Measurements from ENCODE around the gene SATL1.
"Not testable (repeated sequence)": the region's sequence is repeated elsewhere in the genome, so short reads cannot be mapped to it uniquely, and the experiment has no call there.

Gene SATL1, protein sequence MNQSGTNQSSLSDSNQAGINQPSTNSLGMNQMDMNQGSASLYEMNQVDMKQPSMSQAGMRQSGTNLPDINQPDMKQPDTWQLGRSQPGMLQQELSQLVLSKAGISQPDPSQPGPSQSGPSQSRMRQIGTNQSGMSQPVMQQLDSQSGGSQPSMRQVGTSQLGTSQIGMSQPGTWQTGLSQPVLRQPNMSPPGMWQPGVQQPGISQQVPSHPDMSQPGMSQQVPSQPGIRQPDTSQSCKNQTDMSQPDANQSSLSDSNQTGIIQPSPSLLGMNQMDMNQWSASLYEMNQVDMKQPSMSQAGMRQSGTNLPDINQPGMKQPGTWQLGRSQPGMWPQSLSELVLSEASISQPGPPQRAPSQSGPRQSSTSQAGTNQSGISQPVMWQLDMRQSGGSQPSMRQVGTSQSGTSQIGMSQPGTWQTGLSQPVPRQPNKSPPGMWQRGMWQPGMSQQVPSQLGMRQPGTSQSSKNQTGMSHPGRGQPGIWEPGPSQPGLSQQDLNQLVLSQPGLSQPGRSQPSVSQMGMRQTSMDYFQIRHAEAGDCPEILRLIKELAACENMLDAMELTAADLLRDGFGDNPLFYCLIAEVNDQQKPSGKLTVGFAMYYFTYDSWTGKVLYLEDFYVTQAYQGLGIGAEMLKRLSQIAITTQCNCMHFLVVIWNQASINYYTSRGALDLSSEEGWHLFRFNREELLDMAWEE

DNA sequence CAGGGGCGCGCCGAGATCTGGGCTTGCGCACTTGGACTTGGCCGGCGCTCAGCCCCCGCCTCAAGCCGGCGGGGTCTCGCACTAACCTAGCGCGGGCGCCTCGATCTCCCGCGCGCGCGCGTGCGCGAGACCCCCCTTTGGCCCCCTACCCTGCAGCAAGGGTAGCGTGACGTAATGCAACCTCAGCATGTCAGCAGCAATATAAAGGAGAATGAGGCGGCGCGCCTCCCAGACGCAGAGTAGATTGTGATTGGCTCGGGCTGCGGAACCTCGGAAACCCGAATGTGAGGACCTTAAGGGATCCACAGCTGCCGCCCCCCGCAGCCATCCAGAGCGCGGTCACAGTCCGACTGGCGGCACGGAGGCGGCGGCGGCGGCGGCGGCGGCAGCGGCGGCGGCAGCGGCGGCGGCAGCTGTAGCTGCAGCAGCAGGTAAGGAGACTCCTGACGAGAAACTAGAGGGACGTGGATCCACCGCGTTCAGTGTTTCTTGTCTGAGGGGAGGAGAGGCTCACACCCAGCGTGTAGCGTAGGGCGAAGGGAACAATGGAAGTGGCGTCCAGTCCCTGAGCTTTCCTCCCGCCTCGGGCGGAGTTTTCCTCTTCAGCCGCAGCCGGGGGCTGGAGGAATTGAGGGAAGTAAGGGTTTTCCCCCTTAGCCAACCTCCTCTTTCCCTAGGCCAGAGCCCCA is at the start of gene SATL1, which contains the start of gene ZNF711:
TSS of gene SATL1 (minus strand) at position 19 of the 689 bp plus-strand sequence. CDS start 134,811 bp downstream, outside the sequence.
TSS of gene ZNF711 (plus strand) at position 231 of the 689 bp plus-strand sequence. CDS start 3,582 bp downstream, outside the sequence.
- no peak for DNase-seq (ENCODE audit: low read depth in 1 of 2, low spot score in 1 of 2)

DNA sequence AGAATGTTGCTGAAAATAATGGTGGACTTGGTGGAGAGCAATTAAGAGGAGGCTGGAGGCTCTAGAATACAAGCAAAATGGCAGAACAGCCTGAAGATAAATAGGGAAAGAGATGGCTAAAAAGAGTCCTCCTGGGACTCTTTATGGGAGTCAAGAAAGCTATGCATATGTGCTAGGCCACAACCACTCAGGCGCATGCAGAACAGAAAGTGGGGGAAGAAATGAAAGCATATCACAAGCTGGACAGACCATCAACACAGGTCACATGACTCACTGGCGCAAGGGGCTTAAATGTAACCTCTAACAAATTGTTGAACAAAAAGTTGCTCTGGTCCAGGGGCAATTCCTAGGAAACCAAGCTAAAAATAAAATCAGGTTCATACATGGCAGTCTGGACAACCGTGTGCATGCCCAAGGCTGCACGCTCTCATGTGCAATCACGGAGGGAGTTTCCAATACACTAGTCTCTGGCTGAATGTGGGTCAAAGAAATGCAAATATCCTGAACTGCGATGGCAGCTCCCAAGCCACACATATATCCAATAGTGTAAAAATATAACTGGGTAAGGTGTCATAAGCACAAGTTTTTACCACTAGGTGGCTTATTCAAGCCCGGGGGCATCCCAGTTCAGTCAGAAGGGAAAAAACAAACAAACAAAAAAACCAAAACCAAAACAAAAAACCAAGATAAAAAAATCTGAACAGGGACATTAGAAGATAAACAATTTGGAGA is 45.6 kb upstream of the SATL1 start:
- DNase-seq (ENCODE audit: low read depth in 1 of 2, low spot score in 1 of 2): no peak

DNA sequence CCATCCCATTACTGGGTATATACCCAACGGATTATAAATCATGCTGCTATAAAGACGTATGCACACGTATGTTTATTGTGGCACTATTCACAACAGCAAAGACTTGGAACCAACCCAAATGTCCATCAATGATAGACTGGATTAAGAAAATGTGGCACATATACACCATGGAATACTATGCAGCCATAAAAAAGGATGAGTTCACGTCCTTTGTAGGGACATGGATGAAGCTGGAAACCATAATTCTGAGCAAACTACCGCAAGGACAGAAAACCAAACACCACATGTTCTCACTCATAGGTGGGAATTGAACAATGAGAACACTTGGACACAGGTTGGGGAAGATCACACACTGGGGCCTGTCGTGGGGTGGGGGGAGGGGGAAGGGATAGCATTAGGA is 41.7 kb upstream of the SATL1 start:
- not testable (repeated sequence) for DNase-seq (ENCODE audit: low read depth in 1 of 2, low spot score in 1 of 2)

DNA sequence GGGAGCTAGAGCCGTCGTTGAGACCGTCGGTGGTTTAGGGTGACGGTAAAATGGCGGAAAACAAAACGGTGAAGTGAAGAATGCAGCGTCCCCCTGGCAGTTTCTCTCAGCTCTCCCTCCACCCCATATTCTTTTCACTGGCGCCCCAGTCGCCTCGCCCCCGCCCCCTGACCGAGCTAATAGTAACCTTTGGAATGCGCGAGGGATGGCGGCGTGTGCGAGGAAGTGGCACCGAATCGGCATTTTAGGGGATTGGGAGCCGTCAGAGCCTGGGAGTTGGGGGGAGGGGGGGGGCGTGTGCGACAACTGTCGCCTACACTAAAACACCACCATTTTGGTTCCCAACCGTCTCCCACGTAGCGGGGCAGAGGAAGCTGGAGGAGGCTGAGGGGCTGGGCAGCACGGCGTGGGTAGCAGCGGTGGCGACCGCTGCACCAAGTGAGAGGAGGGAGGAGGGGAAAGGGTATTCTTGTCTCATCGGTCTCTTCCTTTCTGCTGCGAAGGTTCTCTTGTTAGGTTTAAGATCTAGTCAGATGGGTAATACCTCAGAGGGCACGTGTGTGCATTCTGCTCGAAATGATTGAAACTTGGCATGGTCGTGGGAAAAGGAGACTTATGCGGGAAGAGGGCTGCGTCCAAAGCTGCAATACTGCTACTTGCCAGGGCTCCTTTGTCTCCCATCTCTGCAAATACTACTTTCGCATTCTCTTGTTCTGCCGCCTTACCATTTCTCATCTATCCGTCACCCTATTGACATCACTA is 1.1 kb upstream of the SATL1 start:
- no peak for DNase-seq (ENCODE audit: low read depth in 1 of 2, low spot score in 1 of 2)

DNA sequence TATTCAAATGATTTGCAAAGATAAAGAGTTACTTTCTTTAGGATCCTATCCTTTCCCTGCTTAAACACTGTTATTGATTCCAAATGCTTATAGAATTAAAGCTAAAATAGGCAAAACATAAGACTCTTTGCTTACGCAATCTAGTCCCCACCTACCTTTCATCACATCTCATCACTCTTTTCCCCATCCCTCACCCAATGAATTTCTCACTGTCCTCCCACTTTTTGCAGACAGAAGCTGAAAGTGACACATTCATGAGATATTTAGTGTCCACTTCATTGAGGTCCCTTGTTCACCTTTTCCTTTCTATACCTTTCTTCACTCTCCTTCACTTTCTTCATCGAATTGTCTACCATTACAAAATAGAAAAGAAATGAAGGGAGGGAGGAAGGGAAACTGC is 424 bp downstream of the SATL1 start:
- no peak for DNase-seq (ENCODE audit: low read depth in 1 of 2, low spot score in 1 of 2)

DNA sequence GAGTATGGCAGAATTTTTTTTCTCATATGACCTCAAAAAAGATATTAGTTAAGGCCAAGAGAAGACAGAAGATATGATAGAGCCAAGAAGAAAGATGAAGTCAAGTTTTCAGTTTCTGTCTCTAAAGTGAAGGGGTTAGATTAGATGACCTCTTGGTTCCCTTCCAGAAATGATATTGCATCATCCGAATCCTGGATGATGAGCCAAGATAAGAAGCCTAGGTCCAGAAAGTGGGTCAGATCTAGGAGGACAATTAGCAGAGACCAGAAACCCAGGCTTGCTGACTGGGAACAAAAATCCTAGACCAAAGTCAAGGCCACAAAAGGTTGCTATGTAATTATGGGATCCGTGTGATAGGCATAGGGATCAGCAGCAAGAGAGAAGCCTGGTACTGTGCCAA is 20.2 kb downstream of the SATL1 start:
- DNase-seq (ENCODE audit: low read depth in 1 of 2, low spot score in 1 of 2): no peak

DNA sequence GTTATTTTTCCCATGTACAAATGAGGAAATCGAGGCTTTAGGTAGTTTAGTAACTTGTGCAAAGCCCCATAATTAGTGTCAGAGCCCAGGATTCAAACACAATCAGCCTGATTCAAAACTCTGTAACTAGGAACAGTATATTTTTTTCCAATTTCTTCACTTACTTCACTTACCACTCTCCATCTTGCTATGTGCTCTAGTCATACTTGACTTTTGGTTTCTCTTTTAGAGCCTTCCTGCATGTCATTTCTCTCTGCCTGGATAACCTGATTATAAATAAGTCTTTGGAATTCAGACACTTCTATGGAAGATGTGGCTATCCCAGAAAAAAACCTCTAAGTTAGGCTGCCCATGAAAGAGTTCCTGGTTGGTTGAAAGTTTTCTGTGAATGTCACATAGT is 22.2 kb downstream of the SATL1 start:
- no peak for DNase-seq (ENCODE audit: low read depth in 1 of 2, low spot score in 1 of 2)

DNA sequence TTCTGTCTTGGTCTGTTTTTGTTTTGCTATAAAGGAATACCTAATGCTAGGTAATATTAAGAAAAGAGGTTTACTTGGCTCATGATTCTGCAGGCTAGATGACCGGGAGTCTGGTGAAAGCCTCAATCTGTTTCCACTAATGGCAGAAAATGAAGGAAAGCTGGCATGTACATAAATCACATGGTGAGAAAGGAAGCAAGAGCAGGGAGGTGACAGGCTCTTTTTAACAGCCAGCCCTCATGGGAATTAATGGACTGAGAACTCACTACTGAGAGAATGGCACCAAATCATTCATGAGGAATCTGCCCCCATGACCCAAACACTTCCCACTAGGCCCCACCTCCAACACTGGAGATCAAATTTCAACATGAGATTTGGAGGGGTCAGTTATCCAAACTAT is 27.6 kb downstream of the SATL1 start:
- DNase-seq (ENCODE audit: low read depth in 1 of 2, low spot score in 1 of 2): no peak

DNA sequence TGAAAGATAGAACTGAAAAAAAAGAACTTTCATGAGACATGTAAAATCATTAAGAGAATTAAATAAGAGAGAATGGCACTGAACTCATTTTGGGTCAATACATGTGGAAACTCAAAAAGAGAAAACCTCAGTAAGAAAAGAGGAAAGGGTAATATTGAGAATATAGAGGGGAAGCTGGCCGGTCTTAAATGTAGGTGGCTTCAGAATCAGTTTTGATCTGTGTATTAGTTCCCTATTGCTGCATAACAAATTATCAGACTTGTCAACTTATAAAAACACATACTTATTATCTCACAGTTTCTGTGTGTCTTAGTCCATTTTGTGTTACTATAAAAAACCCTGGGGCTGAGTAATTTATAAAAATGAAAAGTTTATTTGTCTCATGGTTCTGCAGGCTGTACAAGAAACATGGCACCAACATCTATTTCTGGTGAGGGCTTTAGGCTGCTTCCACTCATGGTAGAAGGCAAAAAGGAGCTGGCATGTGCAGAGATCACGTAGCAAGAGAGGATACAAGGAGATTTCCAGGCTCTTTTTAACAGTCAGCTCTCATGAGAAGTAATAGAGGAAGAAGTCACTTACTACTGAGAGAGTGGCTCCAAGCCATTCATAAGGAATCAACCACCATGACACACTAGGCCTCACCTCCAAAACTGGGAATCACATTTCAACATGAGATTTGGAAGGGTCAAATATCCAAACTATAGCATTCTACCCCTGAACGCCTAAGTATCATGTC is 29.6 kb downstream of the SATL1 start:
- DNase-seq (ENCODE audit: low read depth in 1 of 2, low spot score in 1 of 2): no peak

DNA sequence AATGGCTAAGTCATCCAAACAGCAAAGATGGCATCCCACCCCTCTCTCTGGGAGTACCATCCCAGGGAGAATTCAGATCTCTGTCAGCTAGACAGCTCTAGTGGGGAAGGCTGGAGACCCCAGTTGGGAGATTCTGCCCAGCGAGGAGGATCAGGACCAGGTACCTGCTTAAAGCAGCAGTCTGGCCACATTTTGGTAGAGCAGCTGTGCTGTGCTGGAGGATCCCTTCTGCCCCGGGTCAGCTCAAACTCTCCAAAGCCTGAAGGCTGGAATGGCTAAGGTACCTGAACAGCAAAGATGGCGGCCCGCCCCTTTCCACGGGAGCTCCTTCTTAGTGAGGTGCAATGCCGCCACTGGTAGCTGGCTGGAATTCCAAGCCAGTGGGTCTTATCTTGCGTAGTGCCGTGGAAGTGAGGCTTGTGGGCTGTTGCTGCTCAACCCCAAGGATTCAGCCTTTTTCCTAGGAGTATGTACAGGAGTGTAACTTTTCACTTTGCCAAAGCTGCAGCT is 40.1 kb downstream of the SATL1 start:
- no peak for DNase-seq (ENCODE audit: low read depth in 1 of 2, low spot score in 1 of 2)

DNA sequence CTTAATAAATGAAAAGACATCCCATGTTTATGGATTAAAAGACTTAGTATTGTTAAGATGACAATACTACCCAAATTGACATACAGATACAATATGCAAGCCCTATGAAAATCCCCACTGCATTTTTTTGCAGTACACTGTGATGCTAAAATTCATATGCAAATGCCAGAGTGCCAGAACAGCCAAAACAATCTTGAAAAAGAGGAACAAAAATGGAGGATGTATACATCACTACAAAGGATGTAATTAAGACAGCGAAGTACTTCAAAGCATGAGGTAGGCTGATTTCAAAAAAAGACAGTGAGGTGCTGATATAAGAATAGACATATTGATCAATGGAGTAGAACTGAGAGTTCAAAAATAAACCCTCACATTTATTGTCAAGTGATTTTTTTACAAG is 47.3 kb downstream of the SATL1 start:
- DNase-seq (ENCODE audit: low read depth in 1 of 2, low spot score in 1 of 2): no peak

DNA sequence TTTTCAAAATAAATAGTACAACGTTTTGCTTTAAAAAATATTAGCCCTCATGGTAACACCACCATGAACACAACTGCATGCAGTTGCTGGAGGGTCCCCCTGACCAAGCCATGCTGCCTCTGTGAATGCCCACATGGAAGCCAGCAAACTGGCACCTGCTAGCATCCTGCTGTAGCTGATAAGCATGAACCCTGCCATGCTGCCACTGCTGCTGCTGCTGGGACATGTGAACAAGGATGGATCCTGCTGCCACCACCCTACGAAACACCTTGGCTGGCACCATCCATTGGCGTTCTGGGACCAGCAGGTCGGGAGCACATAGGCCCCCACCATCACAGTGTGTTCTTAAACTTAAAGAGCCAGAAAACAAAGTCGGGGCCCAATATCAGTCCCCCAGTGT is 83.9 kb downstream of the SATL1 start:
- no peak for DNase-seq (ENCODE audit: low read depth in 1 of 2, low spot score in 1 of 2)

DNA sequence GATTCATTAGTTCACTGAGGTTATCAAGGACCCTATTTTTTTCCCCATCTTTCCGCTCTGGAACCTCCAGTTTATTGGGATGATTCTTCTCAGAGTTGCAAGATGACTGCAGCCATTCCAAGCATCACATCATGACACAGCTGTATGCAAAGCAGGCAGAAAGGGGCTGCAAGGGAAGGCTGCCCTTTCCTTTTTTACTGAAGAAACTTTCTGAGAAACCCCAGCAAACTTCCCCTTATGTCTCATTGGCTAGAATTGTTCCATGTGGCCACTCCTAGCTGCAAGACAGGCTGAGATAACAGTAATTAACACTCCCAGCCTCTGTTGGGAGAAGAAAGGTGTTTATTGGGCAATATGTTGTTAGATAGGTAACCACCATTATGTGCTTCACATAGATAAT is 102.6 kb downstream of the SATL1 start:
- no peak for DNase-seq (ENCODE audit: low read depth in 1 of 2, low spot score in 1 of 2)

DNA sequence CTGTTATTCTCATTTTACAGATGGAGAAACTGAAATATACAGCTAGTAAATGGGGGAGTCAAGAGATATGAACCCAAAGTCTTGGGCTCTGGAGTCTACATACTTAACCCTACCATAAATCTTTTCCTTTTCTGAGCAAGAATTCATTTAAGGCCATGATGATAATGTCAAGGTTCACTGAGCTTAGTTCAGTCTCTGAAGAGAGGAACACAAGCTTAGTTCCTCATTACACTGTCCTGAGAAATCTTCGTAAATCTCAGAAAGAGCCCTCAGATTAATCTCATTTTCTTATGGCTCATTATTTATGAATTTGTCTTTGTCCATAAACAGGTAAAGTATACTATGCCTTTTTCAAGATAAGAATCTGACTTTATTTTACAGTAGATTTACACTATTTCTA is 104.2 kb downstream of the SATL1 start:
- no peak for DNase-seq (ENCODE audit: low read depth in 1 of 2, low spot score in 1 of 2)

DNA sequence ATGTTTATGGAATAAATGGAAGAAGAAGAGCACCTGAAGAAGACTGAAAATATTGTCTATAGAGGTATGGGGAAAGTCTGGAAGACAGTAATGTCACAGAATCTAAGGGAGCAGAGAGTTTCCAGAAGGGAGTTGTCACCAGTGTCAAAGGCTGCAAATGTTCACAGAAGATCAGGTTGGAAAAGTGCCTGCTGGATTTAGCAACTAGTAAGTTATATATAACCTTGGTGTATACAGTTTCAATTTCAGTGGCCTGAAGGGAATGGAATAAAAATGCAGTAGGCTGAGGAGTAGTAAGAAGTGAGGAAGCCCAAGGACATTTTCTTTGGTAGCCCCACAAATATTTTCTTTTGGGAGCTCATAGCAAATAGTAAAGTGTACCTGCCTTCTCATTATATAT is 107.2 kb downstream of the SATL1 start:
- DNase-seq (ENCODE audit: low read depth in 1 of 2, low spot score in 1 of 2): no peak

DNA sequence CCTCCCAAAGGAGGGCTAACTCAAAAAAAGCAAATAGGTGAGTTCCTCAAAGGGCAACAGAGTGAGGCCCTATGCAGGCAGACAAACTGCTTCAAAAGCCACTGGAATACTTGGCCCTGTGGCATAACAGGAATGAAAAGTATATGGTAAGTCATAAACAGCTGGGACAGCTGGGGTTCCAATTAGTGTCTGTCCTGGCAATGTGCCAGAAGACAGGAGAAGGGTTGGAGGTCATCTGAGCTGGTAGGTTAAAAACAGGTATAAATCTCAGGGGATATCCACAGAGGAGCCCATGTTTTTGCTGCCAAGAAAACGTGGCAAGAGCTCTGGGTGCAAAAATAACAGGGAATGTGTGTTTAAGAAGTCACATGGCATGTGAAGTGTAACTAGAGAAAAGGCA is 128.3 kb downstream of the SATL1 start:
- DNase-seq (ENCODE audit: low read depth in 1 of 2, low spot score in 1 of 2): no peak

DNA sequence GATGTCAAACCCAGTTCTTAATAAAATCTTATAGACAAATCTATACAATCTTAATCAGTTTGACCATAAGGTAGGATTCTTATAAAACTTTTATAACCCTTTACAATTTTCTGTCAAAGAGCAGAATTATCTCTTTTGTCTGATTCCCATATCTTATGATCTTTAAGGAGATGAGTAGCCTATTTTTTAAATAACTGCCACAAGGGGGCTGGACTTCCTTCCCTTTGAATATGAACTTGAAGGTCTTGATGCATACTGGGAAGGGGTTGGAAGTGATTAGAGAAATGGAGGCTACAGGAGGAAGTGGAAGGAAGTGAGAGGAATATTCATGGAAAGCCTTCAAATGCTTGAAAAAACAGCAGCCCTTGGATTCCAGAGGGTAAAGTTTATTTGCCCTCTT is 128.8 kb downstream of the SATL1 start:
- DNase-seq (ENCODE audit: low read depth in 1 of 2, low spot score in 1 of 2): no peak

DNA sequence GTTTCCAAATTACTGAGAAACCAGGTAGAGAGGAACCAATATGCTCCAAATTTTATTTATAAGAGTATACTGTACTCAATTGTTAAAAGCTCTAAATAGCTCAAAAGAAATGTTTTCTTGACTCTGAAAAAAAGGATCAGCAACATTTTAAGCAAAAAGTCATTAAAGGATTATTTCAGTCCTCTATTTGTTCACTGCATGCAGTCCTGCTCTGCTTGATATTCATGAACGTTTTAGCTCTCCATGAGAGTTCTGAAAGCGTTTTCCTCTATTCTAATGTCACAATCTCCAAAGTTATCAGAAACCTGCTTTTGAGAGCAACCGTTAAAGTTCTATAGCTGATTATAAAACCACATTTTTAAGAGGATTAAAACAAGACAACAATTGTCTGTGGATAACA is 129.4 kb downstream of the SATL1 start:
- no peak for DNase-seq (ENCODE audit: low read depth in 1 of 2, low spot score in 1 of 2)

DNA sequence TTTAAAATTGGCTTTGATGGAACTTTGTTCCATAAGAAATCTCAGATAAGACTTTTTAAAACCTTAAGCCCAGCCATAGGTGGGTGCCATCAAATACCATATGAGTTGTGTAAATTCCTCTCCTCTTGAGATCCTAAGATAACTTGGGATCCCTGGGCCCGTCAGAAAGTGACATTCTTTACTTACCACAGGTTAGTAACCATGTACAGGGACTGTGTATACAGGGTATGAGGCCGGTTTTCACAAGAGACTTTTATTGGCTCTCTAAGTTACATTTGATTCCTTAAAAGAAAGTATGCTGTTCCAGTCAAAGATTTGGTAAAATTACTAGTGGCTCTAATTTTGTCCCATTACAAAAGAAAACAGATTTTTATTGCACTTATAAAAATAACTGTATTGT is 129.8 kb downstream of the SATL1 start:
- DNase-seq (ENCODE audit: low read depth in 1 of 2, low spot score in 1 of 2): no peak

DNA sequence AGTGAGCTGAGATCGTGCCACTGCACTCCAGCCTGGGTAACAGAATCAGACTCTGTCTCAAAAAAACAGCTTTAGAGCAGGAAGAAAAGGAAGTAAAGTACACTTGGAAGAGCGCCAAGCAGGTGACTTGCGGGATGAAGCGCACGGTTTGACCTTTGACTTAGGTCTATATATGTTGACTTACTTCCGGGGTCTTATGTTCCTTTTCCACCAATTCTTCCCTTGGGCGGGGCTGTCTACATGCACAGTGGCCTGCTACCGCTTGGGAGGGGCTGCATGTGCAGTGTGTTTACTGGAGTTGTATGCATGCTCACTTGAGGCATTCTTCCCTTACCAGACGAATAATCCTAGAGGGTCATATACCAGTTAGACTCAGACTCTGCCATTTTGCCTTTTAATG is 131.3 kb downstream of the SATL1 start:
- no peak for DNase-seq (ENCODE audit: low read depth in 1 of 2, low spot score in 1 of 2)

Data from activated CD4-positive, alpha-beta T cell treated with anti-CD3 and anti-CD28 coated beads, Interleukin-2, amount 50 U/mL, for 24 hours (primary cell).